Astrocyte of the hippocampus (primary cell): ENCODE measurements around the gene TTLL9.

Source experiments
- DNase-seq: peaks from one replicate; pipeline ENCODE4 v3.0.0; 2011; ENCODE audit warnings: low read depth, low spot score

Gene TTLL9

DNA sequence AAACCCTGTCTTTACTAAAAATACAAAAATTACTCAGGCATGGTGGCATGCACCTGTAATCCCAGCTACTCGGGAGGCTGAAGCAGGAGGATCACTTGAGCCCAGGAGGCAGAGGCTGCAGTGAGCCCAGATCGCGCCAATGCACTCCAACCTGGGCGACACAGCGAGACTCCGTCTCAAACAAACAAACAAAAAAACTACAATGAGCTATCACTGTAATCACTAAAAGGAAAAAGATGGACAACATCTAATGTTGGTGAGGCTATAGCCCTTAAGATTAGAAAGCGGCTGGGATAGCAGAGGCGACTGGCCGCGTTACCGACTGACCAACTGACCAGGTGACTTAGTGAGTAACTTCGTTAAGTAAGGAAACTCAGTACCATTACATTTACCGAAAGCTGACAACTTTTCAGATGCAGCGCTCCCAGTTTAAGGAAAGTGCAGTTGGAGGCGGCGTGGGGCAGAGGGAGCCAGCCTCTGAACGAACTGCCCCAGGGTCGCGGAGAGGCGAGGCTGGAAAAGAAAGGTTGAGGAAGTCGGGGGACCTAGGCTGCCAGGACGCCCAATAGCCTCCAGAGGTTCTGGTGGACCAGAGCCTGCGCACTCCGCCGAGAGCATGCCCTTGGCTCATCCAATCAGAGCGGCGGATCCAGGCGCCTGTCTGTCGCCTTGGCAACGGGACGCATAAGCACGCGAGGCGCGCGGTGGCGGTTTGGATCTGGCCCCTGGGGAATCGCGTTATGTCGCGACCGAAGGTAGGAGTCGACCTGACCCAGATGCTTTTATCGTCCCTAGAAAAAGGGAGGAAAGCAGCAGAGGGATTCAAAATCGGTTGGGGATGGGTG lies 8.9 kb downstream of the TTLL9 start:
- peak; percentile 97 for DNase-seq

DNA sequence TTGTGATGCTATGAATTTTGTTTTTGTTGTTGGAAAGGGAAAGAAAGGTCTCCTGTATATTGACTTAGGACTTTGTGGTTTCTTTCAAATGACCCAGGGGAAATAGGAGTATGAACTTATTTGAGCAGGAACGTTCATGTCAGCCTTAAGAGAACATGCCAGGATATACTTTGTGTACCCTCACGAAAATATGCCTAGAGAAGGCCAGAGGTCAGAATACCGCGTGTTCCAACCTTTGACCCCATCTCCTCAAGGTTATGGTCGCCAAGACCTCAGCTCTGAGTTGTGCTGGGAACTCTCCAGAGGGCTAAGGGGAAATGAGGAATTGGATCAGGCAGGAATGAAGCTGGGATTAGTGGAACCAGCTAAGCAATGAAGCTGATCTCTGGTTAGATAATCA lies 11.5 kb downstream of the TTLL9 start:
- no peak for DNase-seq

DNA sequence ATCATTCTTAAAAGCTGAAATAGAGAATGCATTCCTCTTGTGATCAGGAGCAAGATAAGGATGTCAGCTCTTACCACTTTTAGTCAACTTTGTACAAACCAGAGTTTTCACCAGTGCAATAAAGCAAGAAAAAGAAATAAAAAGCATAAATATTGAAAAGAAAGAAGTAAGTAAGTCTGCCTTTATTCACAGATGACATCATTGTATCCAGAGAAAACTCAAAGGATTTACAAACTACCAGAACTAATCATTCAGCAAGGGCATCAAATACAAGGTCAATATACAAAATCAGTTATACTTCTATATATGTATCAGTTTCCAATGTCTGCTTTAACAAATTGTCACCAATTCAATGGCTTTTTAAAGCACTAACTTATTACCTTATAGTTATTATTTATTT lies 13.4 kb downstream of the TTLL9 start:
- DNase-seq: no peak

DNA sequence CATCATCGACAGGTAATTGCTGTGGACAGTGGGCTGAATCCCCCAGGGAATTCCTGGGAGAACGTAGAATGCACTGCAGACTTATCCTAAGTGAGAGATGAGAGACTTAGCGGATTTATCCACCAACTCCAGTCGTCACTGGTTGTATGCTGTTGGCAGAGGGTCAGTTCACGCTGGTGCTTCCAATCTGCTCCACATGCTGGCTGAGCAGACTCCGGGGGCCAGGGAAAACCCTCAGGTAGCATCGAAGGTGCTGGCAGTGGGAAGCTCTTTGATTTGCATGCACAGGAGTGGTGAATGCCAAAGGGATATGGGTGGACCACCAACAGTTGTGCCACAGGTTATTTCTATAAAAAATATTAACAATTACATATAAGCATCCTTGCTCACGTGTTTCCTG lies 20.2 kb downstream of the TTLL9 start:
- DNase-seq: no peak

DNA sequence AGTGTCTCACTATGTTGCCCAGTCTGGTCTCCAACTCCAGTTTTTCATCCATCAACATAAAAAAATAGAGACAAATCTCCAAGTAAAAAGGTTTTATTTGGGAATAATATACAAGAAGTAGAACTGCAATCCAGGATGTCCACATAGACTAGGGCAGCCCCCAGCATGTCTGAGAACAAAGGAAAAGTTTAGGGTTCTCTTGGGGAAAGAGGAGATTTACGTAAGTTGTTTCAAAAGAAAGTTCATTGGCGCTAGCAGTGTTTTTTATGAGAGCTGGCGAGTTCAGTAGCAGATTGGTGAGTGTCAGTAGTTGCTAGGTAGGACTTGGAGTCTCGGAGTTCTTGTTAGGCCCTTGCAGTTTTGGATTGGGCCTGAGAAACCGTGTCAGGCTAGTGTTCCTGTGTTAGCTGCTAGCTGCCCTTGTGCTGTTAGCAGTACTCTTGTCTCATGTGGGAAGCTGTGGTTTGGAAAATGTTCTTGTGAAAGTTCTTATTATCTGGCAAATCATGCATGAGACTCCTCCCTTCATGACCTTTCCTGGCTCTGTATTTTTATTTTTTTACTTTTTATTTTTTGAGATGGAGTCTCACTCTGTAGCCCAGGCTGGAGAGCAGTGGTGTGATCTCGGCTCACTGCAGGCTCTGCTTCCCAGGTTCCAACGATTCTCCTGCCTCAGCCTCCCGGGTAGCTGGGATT lies 24.7 kb downstream of the TTLL9 start:
- DNase-seq: peak; percentile 33

DNA sequence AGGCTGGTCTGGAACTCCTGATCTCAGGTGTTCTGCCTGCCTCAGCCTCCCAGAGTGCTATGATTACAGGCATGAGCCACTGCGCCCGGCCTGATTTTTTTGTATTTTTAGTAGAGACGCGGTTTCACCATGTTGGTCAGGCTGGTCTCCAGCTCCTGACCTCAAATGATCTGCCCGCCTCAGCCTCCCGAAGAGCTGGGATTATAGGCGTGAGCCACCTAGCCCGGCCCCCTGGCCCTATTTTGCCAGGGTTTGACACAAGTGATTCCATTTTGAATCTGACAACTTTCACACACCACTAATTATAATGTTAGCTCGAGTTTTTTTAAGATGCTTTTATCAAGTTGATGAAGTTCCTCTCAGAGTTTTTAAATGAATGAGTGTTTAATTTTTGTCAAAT lies 25.6 kb downstream of the TTLL9 start:
- no peak for DNase-seq

DNA sequence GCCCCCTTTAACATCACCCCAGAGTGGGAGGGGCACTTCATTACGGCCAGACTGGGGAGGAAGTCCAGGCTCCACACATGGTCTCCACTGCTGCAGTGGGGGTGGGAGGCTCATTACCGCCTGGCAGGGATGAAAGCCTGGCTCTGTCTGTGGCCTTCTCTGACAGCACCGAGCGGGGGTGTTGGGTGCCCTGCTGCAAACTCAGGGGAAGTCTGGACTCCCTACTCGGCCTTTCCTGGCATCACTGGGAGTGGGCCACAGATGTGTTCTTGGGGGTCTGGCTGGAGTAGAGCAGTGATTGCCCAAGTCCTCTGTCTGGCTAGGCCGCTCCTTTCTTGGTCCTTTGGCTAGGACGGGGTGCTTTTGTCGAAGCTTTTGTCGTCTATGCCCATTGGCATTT lies 27.1 kb downstream of the TTLL9 start:
- DNase-seq: no peak

DNA sequence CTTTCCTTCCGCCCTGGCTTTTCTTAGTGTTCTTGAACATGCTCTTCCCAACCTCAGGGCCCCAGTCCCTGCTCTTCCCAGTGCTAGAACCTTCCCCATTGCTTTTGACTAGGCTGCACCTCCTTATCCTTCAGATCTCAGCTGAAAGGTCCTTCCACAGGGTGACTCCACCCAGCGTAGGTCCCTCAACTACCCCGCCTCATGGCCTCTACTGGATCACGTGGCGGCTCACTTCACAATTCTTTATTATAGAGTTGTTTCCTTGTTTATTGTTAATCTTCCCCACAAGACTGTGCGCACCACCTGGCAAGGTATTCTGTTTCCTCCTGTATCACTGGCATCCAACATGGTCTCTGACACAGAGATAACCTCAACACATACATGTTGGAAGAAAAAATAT lies 31.2 kb downstream of the TTLL9 start:
- DNase-seq: no peak

DNA sequence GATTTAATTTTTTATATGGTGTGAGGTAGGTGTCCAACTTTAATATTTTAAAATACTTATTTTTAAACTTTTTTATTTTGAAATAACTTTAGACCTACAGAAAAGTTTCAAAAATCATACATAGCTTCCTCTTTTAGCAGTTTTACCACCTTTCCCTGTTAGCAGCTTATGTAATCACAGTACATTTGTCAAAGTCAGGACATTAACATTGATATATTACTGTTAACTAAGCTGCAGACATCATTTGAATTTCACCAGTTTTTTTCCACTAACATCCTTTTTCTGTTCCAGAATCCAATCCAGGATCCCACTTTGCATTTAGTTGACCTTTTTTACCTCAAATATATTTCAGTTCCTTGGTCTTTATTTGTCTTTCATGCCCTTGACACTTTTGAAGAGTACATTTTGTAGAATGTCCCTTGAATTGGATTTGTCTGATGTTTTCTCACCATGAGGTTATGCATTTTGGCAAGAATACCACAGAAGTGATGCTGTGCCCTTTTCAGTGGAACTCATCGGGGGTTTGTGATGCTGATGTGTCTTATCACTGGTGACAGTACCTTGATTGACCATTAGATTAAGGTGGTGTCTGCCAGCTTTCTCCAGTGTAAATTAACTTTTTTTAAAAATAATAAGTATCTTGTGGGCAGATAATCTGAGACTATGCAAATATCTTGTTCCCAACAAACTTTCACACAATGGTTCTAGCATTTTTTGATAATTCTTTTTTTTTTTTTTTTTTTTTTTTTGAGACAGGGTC lies 33.4 kb downstream of the TTLL9 start:
- no peak for DNase-seq

DNA sequence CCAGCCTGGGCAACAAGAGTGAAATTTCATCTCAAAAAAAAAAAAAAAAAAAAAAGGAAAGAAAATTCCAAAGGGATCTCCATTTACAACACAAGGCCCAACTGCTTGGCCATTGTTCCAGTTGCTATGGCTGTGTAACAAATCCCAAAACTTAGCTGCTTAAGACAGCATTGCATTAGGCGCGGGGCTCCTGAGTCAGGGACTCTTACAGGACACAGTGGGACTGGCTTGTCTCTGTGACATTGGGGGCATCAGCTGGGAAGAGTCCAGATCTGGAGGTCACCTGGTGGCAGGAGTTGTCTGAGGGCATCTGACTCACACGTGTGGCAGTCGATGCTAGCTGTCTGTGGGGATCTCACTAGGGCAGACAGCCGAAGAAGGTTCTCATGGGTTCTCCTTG lies 35.6 kb downstream of the TTLL9 start:
- no peak for DNase-seq

DNA sequence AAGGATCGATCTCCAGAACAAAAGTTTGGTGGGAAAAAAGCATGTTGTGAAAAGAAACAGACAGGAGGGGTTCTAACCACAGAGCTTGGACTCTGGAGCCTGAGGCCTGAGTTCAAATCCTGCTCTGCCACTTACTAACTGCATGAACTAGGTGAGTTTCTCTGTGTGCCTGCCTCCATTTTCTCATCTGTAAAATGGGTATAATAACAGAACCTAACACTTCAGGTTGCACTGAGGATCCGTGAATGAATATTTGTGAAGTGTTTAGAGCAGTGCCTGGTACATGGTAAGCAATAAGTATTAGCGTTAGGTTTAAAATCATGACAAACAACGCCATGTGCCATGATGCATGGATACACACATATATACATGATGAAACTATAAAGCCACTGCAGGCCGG lies 36.6 kb downstream of the TTLL9 start:
- DNase-seq: no peak

DNA sequence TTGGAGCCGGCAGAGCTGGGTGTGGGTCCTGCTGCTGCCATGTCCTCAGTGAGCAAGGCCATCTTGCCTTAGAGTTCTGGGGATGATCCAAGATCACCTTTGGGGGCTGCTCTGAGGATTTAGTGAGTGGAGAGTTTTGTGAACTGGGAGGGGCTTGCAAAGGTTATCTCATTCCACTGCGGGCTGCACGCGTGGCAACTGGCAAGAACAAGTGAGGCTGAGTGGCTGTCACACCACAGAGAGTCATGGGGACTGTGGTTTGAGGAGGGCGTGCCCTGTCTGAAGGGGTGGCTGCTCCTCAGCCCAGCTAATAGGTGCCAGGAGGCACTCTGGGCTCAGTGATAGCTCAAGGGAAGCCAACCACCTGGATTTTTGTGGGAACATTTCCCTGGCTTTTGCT lies 37.6 kb downstream of the TTLL9 start:
- no peak for DNase-seq

DNA sequence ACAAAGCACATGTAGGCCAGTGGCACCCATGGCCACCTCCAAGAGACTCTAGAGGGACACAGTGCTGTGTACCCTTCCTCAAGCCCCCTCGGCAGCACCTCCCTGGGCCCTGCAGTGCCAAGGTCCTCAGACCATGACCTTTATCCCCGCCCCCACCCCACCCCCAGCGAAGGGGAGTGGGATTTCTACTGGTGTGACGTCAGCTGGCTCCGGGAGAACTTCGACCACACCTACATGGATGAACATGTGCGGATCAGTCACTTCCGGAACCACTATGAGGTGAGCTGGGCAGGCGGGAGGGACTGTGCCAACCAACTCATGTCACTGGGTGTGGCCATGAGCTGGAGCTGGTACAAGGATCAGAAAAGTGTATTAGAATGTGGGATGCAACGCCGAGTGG lies 38.0 kb downstream of the TTLL9 start:
- DNase-seq: no peak

DNA sequence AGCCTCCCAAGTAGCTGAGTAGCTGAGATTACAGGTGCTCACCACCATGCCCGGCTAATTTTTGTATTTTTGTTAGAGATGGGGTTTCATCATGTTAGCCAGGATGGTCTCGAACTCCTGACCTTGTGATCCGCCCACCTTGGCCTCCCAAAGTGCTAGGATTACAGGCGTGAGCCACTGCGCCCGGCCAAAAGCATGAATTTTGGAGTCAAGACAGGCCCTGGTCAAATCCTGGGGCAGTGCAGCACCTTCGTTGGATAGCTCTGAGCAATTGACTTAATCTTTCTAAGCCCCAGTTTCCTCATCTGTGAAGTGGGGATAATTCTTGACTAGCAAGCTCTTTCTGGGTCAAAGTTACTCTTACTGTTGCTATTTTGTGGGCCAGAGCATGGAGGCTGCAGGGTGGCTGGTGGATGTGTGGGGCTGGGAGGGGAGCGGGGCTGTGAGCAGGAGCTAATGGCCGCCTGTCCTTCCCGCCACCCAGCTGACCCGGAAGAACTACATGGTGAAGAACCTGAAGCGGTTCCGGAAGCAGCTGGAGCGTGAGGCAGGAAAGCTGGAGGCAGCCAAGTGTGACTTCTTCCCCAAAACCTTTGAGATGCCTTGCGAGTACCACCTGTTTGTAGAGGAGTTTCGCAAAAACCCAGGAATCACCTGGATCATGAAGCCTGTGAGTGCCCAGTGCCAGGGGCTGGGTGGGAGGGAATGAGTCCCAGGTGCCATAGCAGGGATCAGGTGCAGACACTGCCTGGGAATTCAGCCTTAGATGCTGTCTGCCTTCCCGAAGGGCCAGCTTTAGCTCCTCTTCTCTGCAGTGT lies 39.0 kb downstream of the TTLL9 start:
- DNase-seq: no peak

DNA sequence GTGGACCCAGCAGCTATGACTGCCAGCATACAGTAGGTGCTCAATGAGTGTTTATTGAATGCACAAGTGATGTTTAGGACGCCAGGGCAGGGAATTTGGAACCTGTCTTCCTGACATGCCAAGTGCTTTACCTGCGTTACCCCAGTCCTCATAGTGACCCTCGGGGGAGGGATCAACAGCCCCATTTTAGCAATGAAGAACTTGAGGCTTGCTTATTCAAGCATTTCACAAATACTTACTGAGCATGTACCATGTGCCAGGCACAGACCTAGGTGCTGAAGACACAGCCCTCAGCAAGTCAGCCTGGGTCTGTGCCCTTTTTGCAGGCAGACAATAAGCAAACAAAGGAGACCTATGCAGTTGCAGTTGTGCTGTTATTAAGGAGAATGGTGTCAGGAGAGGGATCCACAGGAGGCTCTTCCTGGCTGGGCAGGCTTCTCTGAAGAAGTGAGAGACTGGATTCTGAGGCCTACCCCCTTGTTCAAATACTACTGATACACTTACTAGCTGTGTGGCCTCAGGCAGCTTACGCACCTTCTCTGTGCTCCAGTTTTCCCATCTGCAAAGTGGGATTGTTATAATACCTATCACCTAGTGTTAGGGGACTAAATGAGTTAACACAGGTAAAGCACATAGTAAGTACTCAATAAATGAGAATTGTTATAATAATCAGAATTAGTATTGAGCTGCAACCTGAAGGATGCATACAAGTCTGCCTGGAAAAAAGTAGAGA lies 39.8 kb downstream of the TTLL9 start:
- DNase-seq: no peak

DNA sequence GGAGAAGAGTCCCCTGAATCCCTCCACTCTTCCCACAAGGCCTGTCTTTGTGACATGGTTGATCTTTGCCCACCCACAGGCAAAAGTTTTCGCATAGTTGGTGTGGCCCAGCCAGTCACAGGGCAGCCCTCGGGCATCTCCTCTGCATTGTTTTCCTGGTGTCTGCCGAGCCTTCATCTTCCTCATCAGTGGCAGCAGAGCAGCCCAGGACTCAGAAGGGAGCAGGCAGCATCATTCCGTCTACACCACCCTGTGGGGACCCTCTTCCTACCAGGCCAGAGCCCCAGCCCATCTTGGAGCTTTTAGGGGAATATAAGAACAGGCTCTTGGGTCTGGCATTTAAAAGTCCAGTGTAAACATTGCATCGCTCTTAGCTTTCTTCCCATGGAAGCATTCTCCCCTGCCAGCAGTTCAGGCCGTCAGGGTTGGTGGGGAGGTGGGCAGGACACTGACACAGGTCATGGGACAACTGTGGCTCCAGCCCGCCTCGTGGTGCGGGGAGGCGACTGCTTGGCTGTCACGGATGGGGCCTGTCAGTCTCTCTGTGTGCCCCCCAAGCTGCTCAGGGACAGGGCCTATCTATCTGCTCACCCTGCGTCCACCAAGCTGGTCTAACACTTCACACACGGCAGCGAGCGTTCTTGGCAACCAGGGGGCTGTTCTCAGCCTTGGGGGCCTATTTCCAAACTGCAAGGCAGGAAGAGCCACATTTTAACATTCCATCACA lies 43.2 kb downstream of the TTLL9 start:
- DNase-seq: no peak

DNA sequence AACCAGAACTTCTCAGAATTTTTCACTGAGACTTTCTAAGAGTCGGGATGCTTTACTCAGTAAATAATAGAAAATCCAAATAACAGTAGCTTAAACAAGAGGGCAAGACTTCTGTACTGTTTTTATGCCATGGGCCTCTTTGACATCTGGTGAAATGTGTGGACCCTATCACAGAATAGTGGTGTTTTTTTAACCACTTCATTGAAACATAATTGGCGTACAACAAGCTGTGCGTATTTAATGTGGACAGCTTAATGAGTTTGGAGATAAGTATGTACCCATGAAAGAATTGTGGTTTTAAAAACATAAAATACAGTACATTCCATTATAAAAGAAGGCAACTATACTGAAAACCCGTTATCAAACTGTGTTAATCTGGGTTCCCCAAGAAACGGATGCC lies 43.7 kb downstream of the TTLL9 start:
- peak; percentile 28 for DNase-seq

DNA sequence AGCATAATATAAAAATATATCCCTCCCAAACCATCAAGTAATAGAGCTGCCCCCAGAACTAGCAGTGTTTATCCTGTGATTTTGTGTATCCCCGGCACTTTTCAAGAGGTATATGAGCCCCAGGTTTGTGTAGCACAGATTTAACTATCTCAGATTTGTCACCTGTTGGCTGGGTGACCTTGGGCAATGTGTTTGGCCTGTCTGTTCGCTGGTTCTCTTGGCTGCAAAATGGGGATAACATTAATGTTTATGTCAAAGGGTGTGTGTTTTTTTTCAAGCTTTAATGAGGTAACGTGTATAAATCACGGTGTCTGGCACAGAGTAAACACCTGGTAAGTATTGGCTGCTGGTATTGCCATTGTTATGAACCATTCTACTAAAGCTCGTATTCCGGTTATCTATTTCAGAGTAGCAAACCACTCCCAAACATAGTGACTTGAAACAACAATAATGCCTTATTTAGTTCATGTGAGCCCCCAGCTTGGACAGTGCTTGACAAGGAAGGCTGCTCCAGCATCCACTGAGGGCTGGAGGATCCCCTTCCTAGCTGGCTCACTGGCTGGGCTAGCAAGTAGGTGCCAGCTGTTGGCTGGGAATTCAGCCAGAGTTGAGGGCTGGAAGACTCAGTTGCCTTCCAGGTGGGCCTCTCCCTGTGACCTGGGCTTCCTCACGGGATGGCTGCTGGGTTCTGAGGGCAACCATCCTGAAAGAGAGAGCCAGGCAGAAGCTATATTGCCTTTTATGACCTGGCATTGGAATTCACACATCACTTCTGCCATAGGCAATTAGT lies 45.3 kb downstream of the TTLL9 start:
- DNase-seq: no peak

DNA sequence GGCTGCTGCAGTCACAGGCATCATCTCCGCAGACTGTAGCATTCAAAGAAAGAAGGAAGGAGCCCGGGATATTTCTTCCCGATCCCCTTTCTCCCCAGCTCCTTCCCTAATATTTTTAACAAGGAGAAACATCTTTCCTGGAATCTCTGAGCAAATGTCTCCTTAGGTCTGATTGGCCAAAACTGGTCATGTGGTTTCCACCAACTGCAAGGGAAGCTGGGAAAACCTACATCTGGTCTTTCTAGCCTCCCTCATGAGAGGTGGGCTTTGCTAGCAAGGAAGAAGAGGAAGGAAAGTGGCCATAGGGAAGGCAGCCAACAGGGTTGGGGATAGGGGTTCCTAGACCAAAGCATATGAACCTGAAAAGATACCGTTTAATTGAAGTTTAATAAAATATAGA lies 46.3 kb downstream of the TTLL9 start:
- DNase-seq: no peak
